Peyer's patch (tissue), 4 donors: ENCODE measurements around the gene NUDT1. TPM values are rescaled to one million over a fixed set of nuclear protein-coding genes. Genes with fewer than 3 reads are reported as not detected.

Experiments
- DNase-seq, 3 donors: peaks; one replicate each; pipeline ENCODE4 v3.0.0-alpha.2; 2017 to 2019
- H3K27ac ChIP-seq, 4 donors: fragments of 200-600 bp; sonication (generic); one replicate each; pipeline ENCODE4 v1.5.1; 2016 to 2019
- H3K27me3 ChIP-seq, 2 donors: fragments of 200-600 bp; sonication (generic); one replicate each; pipeline ENCODE4 v1.5.1; 2019
- H3K36me3 ChIP-seq, 3 donors: fragments of 200-600 bp; sonication (generic); one replicate each; pipeline ENCODE4 v1.5.1; 2016 to 2019
- H3K4me1 ChIP-seq, 4 donors: fragments of 200-600 bp; sonication (generic); one replicate each; pipeline ENCODE4 v1.5.1; 2016 to 2019
- H3K4me3 ChIP-seq, 4 donors: fragments of 200-600 bp; sonication (generic); 1 replicate in 3 of 4; 2 replicates in 1 of 4; pipeline ENCODE4 v1.5.1; 2016 to 2019; ENCODE audit warnings: mild to moderate bottlenecking in 1 of 4
- H3K9me3 ChIP-seq, 4 donors: fragments of 200-600 bp; sonication (generic); one replicate each; pipeline ENCODE4 v1.5.1; 2016 to 2019; ENCODE audit warnings: mild to moderate bottlenecking in 1 of 4
- POLR2A ChIP-seq, 2 donors: fragments of 450-650 bp; IDR thresholded peaks; one replicate each; pipeline ENCODE4 v1.5.1; 2017; ENCODE audit warnings: antibody characterized with exemption in 2 of 2, mild to moderate bottlenecking in 2 of 2, moderate library complexity in 2 of 2
- total RNA-seq, 4 donors: library from RNA; depleted of rRNA; stranded (reverse); fragments of >200 nt; gene quantifications; one replicate each; pipeline ENCODE4 v1.1.0, GENCODE V29; 2016
- TF ChIP-seq, protein P1 (sequence below), 6 experiments: fragments of 450-650 bp in 4 of 6; fragments of 200-600 bp in 2 of 6; sonication (generic) in 1 of 6; IDR thresholded peaks; one replicate each; pipeline ENCODE4 v1.5.1; 2017 to 2019; ENCODE audit warnings: antibody characterized with exemption in 6 of 6, mild to moderate bottlenecking in 3 of 6, moderate library complexity in 1 of 6

Gene NUDT1
- total RNA-seq, 4 donors from 2014 or later = 3.2 to 75.1 (median 11.6) TPM

DNA sequence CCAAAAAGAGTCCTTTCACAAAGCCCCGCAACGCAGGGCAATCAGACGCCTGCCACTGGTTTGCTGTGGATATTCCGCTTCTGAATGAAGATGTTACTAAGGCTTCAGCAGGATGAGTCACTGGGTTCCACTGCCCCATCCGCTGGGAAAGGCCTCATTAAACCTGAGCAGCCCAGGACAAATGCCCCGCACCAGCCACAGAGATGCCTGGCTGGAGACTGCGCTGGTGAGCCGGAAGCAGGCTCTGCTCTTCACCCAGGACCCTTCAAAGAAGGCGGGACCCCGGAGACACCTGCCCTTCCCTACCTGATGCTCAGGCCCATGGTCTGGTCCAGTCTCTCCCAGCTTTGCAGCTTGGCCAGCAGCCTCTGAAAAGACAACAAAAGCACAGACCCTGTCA is 29.1 kb upstream of the NUDT1 start:
- Histone ChIP-seq H3K27me3 (no peaks in the 10 kb centered on the region), H3K36me3 (peaks cover 0 to 62% (median 0%) of the 10 kb centered on the region in 3 donors), H3K27ac (no peak overlapping the region), H3K4me3 (no peak overlapping the region), H3K4me1 (no peaks in the 10 kb centered on the region), H3K9me3 (no peaks in the 10 kb centered on the region)
- TF ChIP-seq, protein P1, sequence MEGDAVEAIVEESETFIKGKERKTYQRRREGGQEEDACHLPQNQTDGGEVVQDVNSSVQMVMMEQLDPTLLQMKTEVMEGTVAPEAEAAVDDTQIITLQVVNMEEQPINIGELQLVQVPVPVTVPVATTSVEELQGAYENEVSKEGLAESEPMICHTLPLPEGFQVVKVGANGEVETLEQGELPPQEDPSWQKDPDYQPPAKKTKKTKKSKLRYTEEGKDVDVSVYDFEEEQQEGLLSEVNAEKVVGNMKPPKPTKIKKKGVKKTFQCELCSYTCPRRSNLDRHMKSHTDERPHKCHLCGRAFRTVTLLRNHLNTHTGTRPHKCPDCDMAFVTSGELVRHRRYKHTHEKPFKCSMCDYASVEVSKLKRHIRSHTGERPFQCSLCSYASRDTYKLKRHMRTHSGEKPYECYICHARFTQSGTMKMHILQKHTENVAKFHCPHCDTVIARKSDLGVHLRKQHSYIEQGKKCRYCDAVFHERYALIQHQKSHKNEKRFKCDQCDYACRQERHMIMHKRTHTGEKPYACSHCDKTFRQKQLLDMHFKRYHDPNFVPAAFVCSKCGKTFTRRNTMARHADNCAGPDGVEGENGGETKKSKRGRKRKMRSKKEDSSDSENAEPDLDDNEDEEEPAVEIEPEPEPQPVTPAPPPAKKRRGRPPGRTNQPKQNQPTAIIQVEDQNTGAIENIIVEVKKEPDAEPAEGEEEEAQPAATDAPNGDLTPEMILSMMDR (IDR thresholded peaks at IDR 0.05) = no peak
- no peak for TF ChIP-seq POLR2A (IDR thresholded peaks at IDR 0.05)
- DNase-seq = no peak

DNA sequence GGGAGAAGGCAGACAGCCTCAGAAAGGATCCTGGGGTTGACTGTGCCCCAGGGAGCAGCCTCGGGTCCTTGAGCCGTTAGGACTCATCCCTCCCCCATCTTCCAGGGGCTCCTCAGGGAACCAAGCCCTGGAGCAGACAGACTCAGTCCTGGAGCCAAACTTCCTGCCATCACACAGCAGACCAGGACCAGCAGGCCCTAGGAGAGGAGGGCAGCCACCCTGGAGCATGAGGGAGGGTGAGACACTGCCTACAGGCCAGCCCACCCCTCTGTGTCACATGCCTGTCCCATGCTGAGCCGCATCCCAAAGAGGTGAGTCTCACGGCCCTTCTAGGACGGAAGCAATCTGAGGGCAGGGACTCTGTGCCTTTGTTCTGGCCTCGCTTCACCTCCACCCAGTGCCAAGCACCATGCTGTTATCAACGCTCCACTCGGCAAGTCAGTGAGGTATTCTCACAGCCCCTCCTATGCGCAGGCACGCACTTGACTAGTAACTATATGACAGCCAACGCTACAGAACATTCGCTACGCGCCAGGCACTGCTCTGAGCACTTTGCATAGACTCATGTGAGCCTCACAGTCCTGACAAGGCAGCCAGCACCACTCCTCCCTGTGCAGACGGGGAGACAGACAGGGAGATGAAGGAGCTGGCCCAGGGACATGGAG is 28.3 kb upstream of the NUDT1 start:
- Histone ChIP-seq H3K27me3 (no peaks in the 10 kb centered on the region), H3K36me3 (peaks cover 0 to 70% (median 0%) of the 10 kb centered on the region in 3 donors), H3K27ac (no peak overlapping the region), H3K4me1 (no peaks in the 10 kb centered on the region), H3K9me3 (no peaks in the 10 kb centered on the region), H3K4me3 (no peak overlapping the region)
- no peak for TF ChIP-seq POLR2A (IDR thresholded peaks at IDR 0.05)
- TF ChIP-seq, protein P1 (IDR thresholded peaks at IDR 0.05) = no peak
- no peak for DNase-seq

DNA sequence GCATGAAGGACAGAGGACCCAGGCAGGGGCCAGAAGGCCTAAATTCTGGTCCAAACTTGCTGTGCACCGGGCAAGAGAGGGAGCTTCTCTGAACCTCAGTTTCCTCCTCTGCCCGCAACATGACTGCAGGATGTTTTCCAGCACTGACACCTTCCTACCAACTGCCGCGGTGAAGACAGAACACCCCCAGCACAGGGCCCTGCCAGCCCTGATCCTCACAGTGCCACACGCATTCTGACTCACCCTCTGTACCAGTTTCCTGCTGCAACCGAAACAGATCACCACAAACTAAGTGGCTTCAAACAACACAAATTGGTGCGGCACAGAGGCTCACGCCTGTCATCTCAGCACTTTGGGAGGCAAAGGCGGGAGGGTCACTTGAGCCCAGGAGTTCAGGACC is 27.4 kb upstream of the NUDT1 start:
- Histone ChIP-seq H3K4me1 (no peaks in the 10 kb centered on the region), H3K36me3 (peaks cover 0 to 74% (median 0%) of the 10 kb centered on the region in 3 donors), H3K27me3 (no peaks in the 10 kb centered on the region), H3K27ac (no peak overlapping the region), H3K9me3 (no peaks in the 10 kb centered on the region), H3K4me3 (no peak overlapping the region)
- DNase-seq = no peak
- TF ChIP-seq, protein P1 (IDR thresholded peaks at IDR 0.05) = no peak
- no peak for TF ChIP-seq POLR2A (IDR thresholded peaks at IDR 0.05)

DNA sequence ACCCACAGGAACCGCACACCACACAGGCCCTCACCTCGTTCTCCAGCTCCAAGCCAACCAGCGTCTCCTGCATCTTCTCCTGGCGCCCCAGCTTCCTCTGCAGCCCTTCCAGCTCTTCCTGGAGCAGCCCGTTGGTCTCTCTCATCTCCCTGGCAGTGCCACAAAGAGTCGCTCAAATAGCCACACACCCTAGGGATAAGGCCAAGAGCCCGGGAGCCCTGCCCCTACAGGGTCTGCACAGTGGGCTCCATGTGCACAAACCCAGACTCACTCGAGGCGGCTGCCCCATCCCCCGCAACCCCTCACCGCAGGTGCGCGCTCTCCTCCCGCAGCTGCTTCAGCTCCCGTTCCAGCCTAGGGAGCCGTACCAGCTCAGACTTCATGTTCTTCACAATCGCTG is 26.2 kb upstream of the NUDT1 start:
- H3K27me3 ChIP-seq = no peaks in the 10 kb centered on the region
- H3K4me3 ChIP-seq = no peak overlapping the region
- H3K9me3 ChIP-seq = no peaks in the 10 kb centered on the region
- no peak for DNase-seq
- H3K27ac ChIP-seq = no peak overlapping the region
- peaks cover 0 to 76% (median 0%) of the 10 kb centered on the region in 3 donors for H3K36me3 ChIP-seq
- TF ChIP-seq, protein P1 (IDR thresholded peaks at IDR 0.05) = no peak
- TF ChIP-seq POLR2A (IDR thresholded peaks at IDR 0.05) = no peak
- no peaks in the 10 kb centered on the region for H3K4me1 ChIP-seq

DNA sequence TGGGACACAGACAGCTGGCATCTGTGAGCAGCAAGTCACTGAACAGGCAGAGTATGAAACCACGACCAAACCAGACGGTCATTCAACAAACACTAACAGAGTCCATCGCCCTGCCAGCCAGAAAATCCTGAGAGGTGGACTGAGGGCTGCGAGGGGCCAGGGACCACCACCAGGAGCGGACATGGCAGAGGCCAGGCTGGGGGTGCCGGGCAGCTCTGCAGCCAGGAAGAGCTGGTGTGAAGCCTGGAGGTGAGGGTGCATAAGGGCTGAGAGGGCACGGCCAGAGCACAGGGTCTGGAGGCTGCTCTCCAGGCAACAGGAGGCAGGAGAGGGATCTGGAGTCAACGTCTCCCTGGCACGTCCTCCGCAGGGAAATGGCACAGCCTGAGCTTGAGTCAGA is 24.8 kb upstream of the NUDT1 start:
- H3K4me1 ChIP-seq = no peaks in the 10 kb centered on the region
- peaks cover 0 to 81% (median 0%) of the 10 kb centered on the region in 3 donors for H3K36me3 ChIP-seq
- no peak for DNase-seq
- no peak overlapping the region for H3K27ac ChIP-seq
- no peak overlapping the region for H3K4me3 ChIP-seq
- no peaks in the 10 kb centered on the region for H3K9me3 ChIP-seq
- TF ChIP-seq POLR2A (IDR thresholded peaks at IDR 0.05) = no peak
- TF ChIP-seq, protein P1 (IDR thresholded peaks at IDR 0.05) = no peak
- H3K27me3 ChIP-seq = no peaks in the 10 kb centered on the region
